ENCODE measurements around the gene CA6.

GRCh38 chr1:9009438-9010370 lies 64.0 kb downstream of the CA6 start:
- TF ChIP-seq POLR2A (IDR thresholded peaks at IDR 0.05) (no peak), CTCF (IDR thresholded peaks at IDR 0.05) (peak in 4 of 7 experiments; percentile 9 to 23 (median 17))
